IMR-90 (cell line): ENCODE results near the gene CACNA1G.

ENCODE experiments used
- CEBPB ChIP-seq: IDR thresholded peaks from 2 replicates; pipeline ENCODE4 v1.6.1; 2012; ENCODE audit warnings: low read depth, low read length, improper control_type of control experiment
- CTCF ChIP-seq: conservative IDR thresholded peaks from 2 replicates; pipeline ENCODE4 v1.5.1; 2012; ENCODE audit warnings: mild to moderate bottlenecking, low read depth, low read length, improper control_type of control experiment
- MXI1 ChIP-seq: IDR thresholded peaks from 2 replicates; pipeline ENCODE4 v1.6.1; 2012; ENCODE audit warnings: low read depth, mild to moderate bottlenecking, low read length, moderate library complexity, borderline replicate concordance
- POLR2A ChIP-seq: IDR thresholded peaks from 2 replicates; pipeline ENCODE4 v1.6.1; 2012; ENCODE audit warnings: mild to moderate bottlenecking, low read depth, low read length

- TF ChIP-seq MXI1 = no peak
- TF ChIP-seq CTCF = no peak
- no peak for TF ChIP-seq CEBPB
- no peak for TF ChIP-seq POLR2A
These were observed 105.8 kb downstream of the CACNA1G start for GRCh38 chr17:50666316-50666715.
